Mesendoderm (in vitro differentiated cells): Measurements from ENCODE around the gene INSYN2B.

Experiments
- DNase-seq: peaks from one replicate; pipeline ENCODE4 v3.0.0; 2013
- H2AK5ac ChIP-seq: 2 replicates; pipeline ENCODE4 v1.6.1; 2013; ENCODE audit warnings: low read length, inconsistent platforms
- H2BK120ac ChIP-seq: 2 replicates; pipeline ENCODE4 v1.6.1; 2013; ENCODE audit warnings: low read depth, mild to moderate bottlenecking, low read length, moderate library complexity, mixed read lengths
- H2BK15ac ChIP-seq: replicated peaks from 2 replicates; pipeline ENCODE4 v1.6.1; 2013; ENCODE audit warnings: low read depth, mild to moderate bottlenecking, moderate library complexity
- H2BK5ac ChIP-seq: 2 replicates; pipeline ENCODE4 v1.6.1; 2013; ENCODE audit warnings: low read length, inconsistent platforms
- H3K18ac ChIP-seq: 2 replicates; pipeline ENCODE4 v1.6.1; 2013; ENCODE audit warnings: mild to moderate bottlenecking, low read length, mixed read lengths
- H3K23ac ChIP-seq: one replicate; pipeline ENCODE4 v1.6.1; 2013; ENCODE audit warnings: low read length
- H3K27ac ChIP-seq: 2 replicates; pipeline ENCODE4 v1.5.1; 2013; ENCODE audit warnings: low read depth, mild to moderate bottlenecking, inconsistent platforms, low read length, moderate library complexity
- H3K27me3 ChIP-seq: 2 replicates; pipeline ENCODE4 v1.6.1; 2013; ENCODE audit warnings: low read length, control low read depth, mild to moderate bottlenecking, inconsistent platforms; ENCODE audit not compliant: insufficient read depth, poor library complexity
- H3K36me3 ChIP-seq: 2 replicates; pipeline ENCODE4 v1.6.1; 2013; ENCODE audit warnings: low read length, inconsistent platforms; ENCODE audit not compliant: control insufficient read depth, insufficient read depth
- H3K4ac ChIP-seq: one replicate; pipeline ENCODE4 v1.6.1; 2013; ENCODE audit warnings: low read depth, mild to moderate bottlenecking, low read length, moderate library complexity
- H3K4me1 ChIP-seq: 2 replicates; pipeline ENCODE4 v1.6.1; 2013; ENCODE audit warnings: low read depth, low read length, inconsistent platforms; ENCODE audit not compliant: control insufficient read depth
- H3K4me2 ChIP-seq: 2 replicates; pipeline ENCODE4 v1.6.1; 2013; ENCODE audit warnings: low read length
- H3K4me3 ChIP-seq: 2 replicates; pipeline ENCODE4 v1.5.1; 2013; ENCODE audit warnings: mild to moderate bottlenecking, low read length
- H3K56ac ChIP-seq: one replicate; pipeline ENCODE4 v1.6.1; 2013; ENCODE audit warnings: low read length
- H3K79me1 ChIP-seq: 2 replicates; pipeline ENCODE4 v1.6.1; 2013; ENCODE audit warnings: low read length, inconsistent platforms
- H3K79me2 ChIP-seq: 2 replicates; pipeline ENCODE4 v1.6.1; 2013; ENCODE audit warnings: mild to moderate bottlenecking, low read length; ENCODE audit not compliant: control insufficient read depth, insufficient read depth
- H3K9ac ChIP-seq: 2 replicates; pipeline ENCODE4 v1.6.1; 2013; ENCODE audit warnings: low read length, inconsistent platforms
- H4K5ac ChIP-seq: one replicate; pipeline ENCODE4 v1.6.1; 2013; ENCODE audit warnings: low read length
- H4K8ac ChIP-seq: one replicate; pipeline ENCODE4 v1.6.1; 2013; ENCODE audit warnings: low read depth, mild to moderate bottlenecking, control low read depth, low read length, moderate library complexity
- WGBS: extraction: QIAGEN DNeasy Blood & Tissue Kit; methylation state at CpG from one replicate; pipeline ENCODE4 v1.1.7; 2013; ENCODE audit warnings: low lambda C conversion rate, missing lambda C conversion rate; ENCODE audit not compliant: insufficient coverage; ENCODE audit errors: extremely low coverage; 5-methylcytosine and 5-hydroxymethylcytosine counted together

Gene INSYN2B

DNA sequence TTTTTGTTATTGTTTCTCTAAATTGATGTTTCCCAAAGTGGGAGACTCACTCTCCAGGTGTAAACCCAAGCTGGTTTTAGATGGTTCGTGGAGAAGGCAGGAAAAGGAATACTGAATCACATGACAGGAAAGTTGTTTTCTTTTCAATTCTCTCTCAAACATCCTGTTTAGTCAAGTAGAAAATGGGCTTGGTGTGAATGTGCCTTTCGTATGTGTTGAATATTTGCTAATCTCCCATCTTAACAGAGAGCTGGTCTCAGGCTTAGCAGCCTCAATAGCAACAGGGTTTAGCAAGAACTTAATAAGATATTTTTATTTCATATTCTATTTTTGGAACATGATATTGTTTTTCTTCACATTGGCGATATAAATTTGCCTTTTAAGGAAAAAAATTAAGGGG, 119.7 kb downstream of the INSYN2B start:
- WGBS = no CpG with 5 or more reads among the region's 3 CpGs
- H3K27me3 ChIP-seq = no peaks in the 10 kb centered on the region

DNA sequence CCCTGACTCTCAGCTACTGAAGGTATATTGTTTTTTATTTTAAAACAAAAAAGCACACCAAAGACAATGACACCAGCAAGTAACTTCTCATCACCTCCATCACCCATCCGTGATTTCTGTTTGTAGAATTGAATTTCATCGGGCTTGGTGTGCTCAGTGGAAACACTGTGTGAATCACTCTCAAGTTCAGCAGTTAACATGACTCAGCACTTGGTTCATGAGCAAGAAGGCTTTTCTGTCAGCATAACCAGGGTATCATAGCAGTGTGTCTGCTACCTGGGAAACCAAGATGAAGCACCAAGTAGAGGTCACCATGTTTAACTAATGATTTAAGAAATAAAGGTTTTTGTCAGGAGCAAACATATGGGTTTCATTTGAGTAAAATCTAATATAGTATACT, 123.7 kb downstream of the INSYN2B start:
- peaks cover 2% of the 10 kb centered on the region for H3K4me1 ChIP-seq
- no peaks in the 10 kb centered on the region for H3K79me2 ChIP-seq
- no peak overlapping the region for H3K56ac ChIP-seq
- no CpG with 5 or more reads among the region's 2 CpGs for WGBS
- H2AK5ac ChIP-seq = no peak overlapping the region
- H3K18ac ChIP-seq = no peak overlapping the region
- H4K8ac ChIP-seq = no peak overlapping the region
- no peak overlapping the region for H3K27ac ChIP-seq
- H3K79me1 ChIP-seq = no peaks in the 10 kb centered on the region
- H3K23ac ChIP-seq = no peak overlapping the region
- H3K27me3 ChIP-seq = no peaks in the 10 kb centered on the region
- no peak overlapping the region for H2BK15ac ChIP-seq
- H3K36me3 ChIP-seq = no peaks in the 10 kb centered on the region
- H4K5ac ChIP-seq = no peak overlapping the region
- DNase-seq = peak; percentile 74
- no peak overlapping the region for H2BK5ac ChIP-seq
- no peak overlapping the region for H3K4me2 ChIP-seq
- H3K9ac ChIP-seq = no peak overlapping the region
- H3K4me3 ChIP-seq = no peak overlapping the region
- H3K4ac ChIP-seq = no peak overlapping the region
- no peak overlapping the region for H2BK120ac ChIP-seq

More for the DNA sequence above, 119.7 kb downstream of the INSYN2B start:
- H3K79me2 ChIP-seq = no peaks in the 10 kb centered on the region
- H3K79me1 ChIP-seq = no peaks in the 10 kb centered on the region
- no peak overlapping the region for H2AK5ac ChIP-seq
- no peak overlapping the region for H3K18ac ChIP-seq
- no peak overlapping the region for H4K5ac ChIP-seq
- H3K56ac ChIP-seq = no peak overlapping the region
- peaks cover 2% of the 10 kb centered on the region for H3K4me1 ChIP-seq
- H3K36me3 ChIP-seq = no peaks in the 10 kb centered on the region
- DNase-seq = no peak
- no peak overlapping the region for H3K4ac ChIP-seq
- no peak overlapping the region for H2BK5ac ChIP-seq
- H2BK15ac ChIP-seq = no peak overlapping the region
- no peak overlapping the region for H3K4me3 ChIP-seq
- no peak overlapping the region for H3K4me2 ChIP-seq
- H3K27ac ChIP-seq = no peak overlapping the region
- H4K8ac ChIP-seq = no peak overlapping the region
- no peak overlapping the region for H2BK120ac ChIP-seq
- H3K9ac ChIP-seq = no peak overlapping the region
- H3K23ac ChIP-seq = no peak overlapping the region

DNA sequence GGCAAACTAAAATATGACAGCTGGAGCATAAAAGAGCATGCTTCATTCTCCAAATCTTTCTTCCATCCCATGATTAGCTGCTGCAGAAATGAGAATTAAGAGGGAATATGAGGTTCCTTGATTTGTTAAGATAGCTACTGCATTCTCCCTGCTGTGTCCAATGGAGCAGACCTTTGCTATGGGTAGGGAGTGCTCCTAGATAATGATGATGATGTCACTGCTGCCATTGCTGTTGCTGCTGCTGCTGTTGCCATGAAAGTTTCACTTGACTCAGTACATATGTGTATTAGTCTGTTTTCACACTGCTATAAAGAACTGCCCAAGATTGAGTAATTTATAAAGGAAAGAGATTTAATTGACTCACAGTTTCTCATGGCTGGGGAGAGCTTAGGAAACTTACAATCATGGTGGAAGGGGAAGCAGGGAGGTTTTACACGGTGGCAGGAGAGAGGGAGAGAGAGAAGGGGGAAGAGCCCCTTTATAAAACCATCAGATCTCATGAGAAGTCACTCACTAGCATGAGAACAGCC, 128.9 kb downstream of the INSYN2B start:
- no peaks in the 10 kb centered on the region for H3K79me2 ChIP-seq
- no peak overlapping the region for H4K8ac ChIP-seq
- H3K27me3 ChIP-seq = no peaks in the 10 kb centered on the region
- H3K18ac ChIP-seq = no peak overlapping the region
- H3K36me3 ChIP-seq = no peaks in the 10 kb centered on the region
- H3K4me2 ChIP-seq = no peak overlapping the region
- H2BK120ac ChIP-seq = no peak overlapping the region
- H3K9ac ChIP-seq = no peak overlapping the region
- H4K5ac ChIP-seq = no peak overlapping the region
- H3K4me1 ChIP-seq = no peaks in the 10 kb centered on the region
- no peak overlapping the region for H2BK15ac ChIP-seq
- no peak overlapping the region for H3K4ac ChIP-seq
- H2AK5ac ChIP-seq = no peak overlapping the region
- H2BK5ac ChIP-seq = no peak overlapping the region
- no peaks in the 10 kb centered on the region for H3K79me1 ChIP-seq
- H3K23ac ChIP-seq = no peak overlapping the region
- no CpG with 5 or more reads among the region's 1 CpG for WGBS
- no peak overlapping the region for H3K27ac ChIP-seq
- H3K56ac ChIP-seq = no peak overlapping the region
- H3K4me3 ChIP-seq = no peak overlapping the region
- DNase-seq = no peak

DNA sequence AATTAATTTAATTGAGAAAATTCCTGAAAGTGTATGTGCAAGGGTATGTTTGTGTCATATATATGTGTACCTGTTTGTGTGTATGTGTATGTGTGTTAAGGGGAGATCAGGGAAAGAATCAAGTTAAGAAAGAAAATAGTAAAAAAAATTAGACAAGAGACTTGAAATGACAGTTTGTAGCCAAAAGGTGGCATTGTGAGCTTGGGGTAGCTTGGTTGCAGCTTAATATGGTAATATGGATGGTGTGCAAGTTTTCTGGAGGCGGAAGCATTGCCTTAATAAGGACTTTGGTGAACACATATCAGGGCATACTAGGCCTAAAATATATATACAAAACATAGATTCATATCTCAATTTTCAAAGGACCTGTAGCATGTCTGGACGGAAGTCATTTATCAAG, 129.9 kb downstream of the INSYN2B start:
- WGBS = no CpG with 5 or more reads among the region's 2 CpGs
- Histone ChIP-seq H4K5ac (no peak overlapping the region), H2BK5ac (no peak overlapping the region)

DNA sequence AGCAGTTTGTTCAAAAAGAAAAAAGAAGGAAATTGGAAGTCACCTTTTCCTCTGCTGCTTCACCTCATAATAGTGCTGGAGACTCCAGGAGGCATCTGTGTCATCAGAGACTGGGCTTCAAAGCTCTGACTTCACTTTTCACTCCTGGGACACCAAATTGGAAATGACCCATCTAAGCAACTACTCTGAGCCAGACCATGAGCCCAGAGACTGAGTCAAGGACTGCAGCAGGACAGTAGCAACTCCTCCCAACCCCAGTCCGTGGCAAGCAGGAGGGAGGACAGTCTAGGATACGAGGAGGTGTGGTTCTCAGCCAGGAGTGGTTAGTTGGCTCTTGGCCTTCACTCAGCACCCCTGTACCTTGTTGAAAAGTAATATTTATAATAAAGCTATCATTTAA, 131.5 kb downstream of the INSYN2B start:
- Histone ChIP-seq H3K27ac (no peak overlapping the region), H3K18ac (no peak overlapping the region), H2BK15ac (no peak overlapping the region), H4K8ac (no peak overlapping the region), H3K4me3 (no peak overlapping the region), H3K27me3 (no peaks in the 10 kb centered on the region), H3K79me1 (no peaks in the 10 kb centered on the region), H3K4me1 (no peaks in the 10 kb centered on the region), H3K9ac (no peak overlapping the region), H2BK5ac (no peak overlapping the region), H3K23ac (no peak overlapping the region), H3K4ac (no peak overlapping the region), H3K56ac (no peak overlapping the region), H3K79me2 (no peaks in the 10 kb centered on the region), H4K5ac (no peak overlapping the region), H3K36me3 (no peaks in the 10 kb centered on the region), H3K4me2 (no peak overlapping the region), H2BK120ac (no peak overlapping the region), H2AK5ac (no peak overlapping the region)
- no CpG with 5 or more reads among the region's 2 CpGs for WGBS
- DNase-seq = no peak

More for the DNA sequence above, 129.9 kb downstream of the INSYN2B start:
- Histone ChIP-seq H3K79me1 (no peaks in the 10 kb centered on the region), H2BK120ac (no peak overlapping the region), H3K4ac (no peak overlapping the region), H2AK5ac (no peak overlapping the region), H3K27me3 (no peaks in the 10 kb centered on the region), H3K79me2 (no peaks in the 10 kb centered on the region), H3K56ac (no peak overlapping the region), H3K4me1 (no peaks in the 10 kb centered on the region), H3K18ac (no peak overlapping the region), H3K23ac (no peak overlapping the region), H4K8ac (no peak overlapping the region), H3K9ac (no peak overlapping the region), H2BK15ac (no peak overlapping the region), H3K4me2 (no peak overlapping the region), H3K4me3 (no peak overlapping the region), H3K36me3 (no peaks in the 10 kb centered on the region), H3K27ac (no peak overlapping the region)
- no peak for DNase-seq

DNA sequence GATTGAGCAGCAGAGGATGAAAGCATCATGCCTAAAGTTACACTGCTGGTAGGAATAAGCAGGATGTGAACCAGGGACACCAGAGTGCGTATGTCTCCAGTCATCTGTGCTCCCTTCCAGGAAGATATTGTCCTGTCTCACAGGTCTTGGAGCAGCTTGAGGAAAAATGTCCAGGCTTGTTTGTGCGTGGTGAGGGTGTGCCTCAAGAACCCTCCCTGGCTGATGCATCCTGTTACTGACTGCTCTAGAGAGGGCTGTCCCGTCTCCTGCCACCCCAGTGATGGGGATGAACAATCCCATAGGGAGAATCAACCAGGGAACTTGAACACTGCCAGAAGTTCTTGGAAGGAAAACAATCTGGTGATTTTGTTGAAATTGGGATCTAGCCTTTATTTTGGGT, 132.0 kb downstream of the INSYN2B start:
- no peaks in the 10 kb centered on the region for H3K79me2 ChIP-seq

More for the DNA sequence above, 132.0 kb downstream of the INSYN2B start:
- H2BK5ac ChIP-seq = no peak overlapping the region
- no peak overlapping the region for H3K56ac ChIP-seq
- no peak overlapping the region for H2BK15ac ChIP-seq
- no peak overlapping the region for H4K5ac ChIP-seq
- H2BK120ac ChIP-seq = no peak overlapping the region
- no peaks in the 10 kb centered on the region for H3K79me1 ChIP-seq
- no peak overlapping the region for H3K18ac ChIP-seq
- H3K36me3 ChIP-seq = no peaks in the 10 kb centered on the region
- H3K4me2 ChIP-seq = no peak overlapping the region
- H3K4me3 ChIP-seq = no peak overlapping the region
- H4K8ac ChIP-seq = no peak overlapping the region
- no peaks in the 10 kb centered on the region for H3K4me1 ChIP-seq
- no peak overlapping the region for H3K4ac ChIP-seq
- no peak overlapping the region for H3K9ac ChIP-seq
- no peak overlapping the region for H2AK5ac ChIP-seq
- no CpG with 5 or more reads among the region's 3 CpGs for WGBS
- no peak for DNase-seq
- H3K27me3 ChIP-seq = no peaks in the 10 kb centered on the region
- H3K27ac ChIP-seq = no peak overlapping the region
- no peak overlapping the region for H3K23ac ChIP-seq
